DND-41 (cell line): ENCODE results near the gene CR1L.
"Not testable (repeated sequence)": the region's sequence is repeated elsewhere in the genome, so short reads cannot be mapped to it uniquely, and the experiment has no call there.

ENCODE experiments used
- ATAC-seq: fragments of 200-7000 bp; cut with Tn5 transposase; 3 replicates; pipeline ENCODE4 v1.9.1; 2021; ENCODE audit warnings: low read depth; ENCODE audit not compliant: insufficient read depth
- DNase-seq: peaks from one replicate; pipeline ENCODE4 v3.0.0-alpha.2; 2020
- H2AFZ ChIP-seq: 2 replicates; pipeline ENCODE4 v1.6.0; 2012; ENCODE audit warnings: low read depth, low read length
- H3K27ac ChIP-seq: 2 replicates; pipeline ENCODE4 v1.5.1; 2012; ENCODE audit warnings: low read length, inconsistent platforms
- H3K27me3 ChIP-seq: fragments of 200-600 bp; sonication (generic); 2 replicates; pipeline ENCODE4 v1.6.0; 2012; ENCODE audit warnings: low read length, mild to moderate bottlenecking, inconsistent platforms; ENCODE audit not compliant: insufficient read depth, poor library complexity
- H3K36me3 ChIP-seq: 2 replicates; pipeline ENCODE4 v1.5.1; 2012; ENCODE audit warnings: low read length, inconsistent platforms; ENCODE audit not compliant: insufficient read depth
- H3K4me1 ChIP-seq: 2 replicates; pipeline ENCODE4 v1.5.1; 2012; ENCODE audit warnings: mild to moderate bottlenecking, low read length; ENCODE audit not compliant: insufficient read depth
- H3K4me2 ChIP-seq: 2 replicates; pipeline ENCODE4 v1.6.0; 2012; ENCODE audit warnings: mild to moderate bottlenecking, moderate library complexity, low read length, inconsistent platforms; ENCODE audit not compliant: insufficient read depth
- H3K4me3 ChIP-seq, 2 experiments: fragments of 200-600 bp in 1 of 2; shearing (Covaris generic) in 1 of 2; 2 replicates each; pipeline ENCODE4 v1.5.1; 2012 to 2016; ENCODE audit warnings: inconsistent platforms in 2 of 2, low read length in 2 of 2, mild to moderate bottlenecking in 2 of 2, low read depth in 1 of 2, moderate library complexity in 1 of 2
- H3K79me2 ChIP-seq: 2 replicates; pipeline ENCODE4 v1.6.0; 2012; ENCODE audit warnings: low read length, inconsistent platforms; ENCODE audit not compliant: insufficient read depth
- H3K9ac ChIP-seq: 2 replicates; pipeline ENCODE4 v1.6.0; 2012; ENCODE audit warnings: low read depth, mild to moderate bottlenecking, inconsistent platforms, low read length, moderate library complexity
- H3K9me3 ChIP-seq: 2 replicates; pipeline ENCODE4 v1.5.1; 2012; ENCODE audit warnings: low read length, moderate library complexity, mild to moderate bottlenecking, inconsistent platforms; ENCODE audit not compliant: insufficient read depth, severe bottlenecking
- H4K20me1 ChIP-seq: 2 replicates; pipeline ENCODE4 v1.6.0; 2012; ENCODE audit warnings: low read length; ENCODE audit not compliant: insufficient read depth
- EZH2 ChIP-seq: IDR thresholded peaks from 3 replicates; pipeline ENCODE4 v1.6.1; 2012; ENCODE audit warnings: borderline replicate concordance, low read depth, mild to moderate bottlenecking, moderate library complexity, low read length, inconsistent platforms; ENCODE audit not compliant: severe bottlenecking
- TF ChIP-seq, protein P1 (sequence below): IDR thresholded peaks from 2 replicates; pipeline ENCODE4 v1.5.1; 2012; ENCODE audit warnings: borderline replicate concordance, low read length, moderate library complexity, mild to moderate bottlenecking; ENCODE audit not compliant: poor library complexity, severe bottlenecking; ENCODE audit errors: extremely low read depth

CR1L gene

DNA sequence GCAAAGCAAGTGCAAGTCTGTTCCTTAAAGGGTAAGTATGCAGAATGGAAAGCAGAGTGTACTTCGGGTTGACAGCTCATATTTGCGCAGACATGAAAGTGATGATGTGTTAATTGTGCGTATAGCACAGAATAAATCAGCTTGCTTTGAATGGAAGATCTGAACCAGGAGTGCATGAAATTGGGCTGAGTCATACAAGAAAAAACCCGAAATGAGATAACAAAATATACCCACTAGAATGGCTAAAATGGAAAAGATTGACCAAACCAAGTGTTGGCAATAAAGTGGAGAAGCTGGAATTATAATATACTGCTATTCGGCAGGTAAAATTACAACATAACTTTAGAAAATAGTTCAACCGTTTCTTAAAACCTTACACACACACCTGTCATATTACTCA lies 28.5 kb downstream of the CR1L start:
- H3K79me2 ChIP-seq: no peaks in the 10 kb centered on the region
- H3K4me3 ChIP-seq: no peak overlapping the region
- no peaks in the 10 kb centered on the region for H3K36me3 ChIP-seq
- no peak overlapping the region for H3K4me2 ChIP-seq
- ATAC-seq (no peak), DNase-seq (no peak)
- no peaks in the 10 kb centered on the region for H4K20me1 ChIP-seq
- H3K9ac ChIP-seq: no peak overlapping the region
- no peak overlapping the region for H2AFZ ChIP-seq
- H3K27me3 ChIP-seq: peaks cover 8% of the 10 kb centered on the region
- H3K4me1 ChIP-seq: no peaks in the 10 kb centered on the region
- H3K9me3 ChIP-seq: no peaks in the 10 kb centered on the region
- no peak for TF ChIP-seq EZH2
- TF ChIP-seq, protein P1, sequence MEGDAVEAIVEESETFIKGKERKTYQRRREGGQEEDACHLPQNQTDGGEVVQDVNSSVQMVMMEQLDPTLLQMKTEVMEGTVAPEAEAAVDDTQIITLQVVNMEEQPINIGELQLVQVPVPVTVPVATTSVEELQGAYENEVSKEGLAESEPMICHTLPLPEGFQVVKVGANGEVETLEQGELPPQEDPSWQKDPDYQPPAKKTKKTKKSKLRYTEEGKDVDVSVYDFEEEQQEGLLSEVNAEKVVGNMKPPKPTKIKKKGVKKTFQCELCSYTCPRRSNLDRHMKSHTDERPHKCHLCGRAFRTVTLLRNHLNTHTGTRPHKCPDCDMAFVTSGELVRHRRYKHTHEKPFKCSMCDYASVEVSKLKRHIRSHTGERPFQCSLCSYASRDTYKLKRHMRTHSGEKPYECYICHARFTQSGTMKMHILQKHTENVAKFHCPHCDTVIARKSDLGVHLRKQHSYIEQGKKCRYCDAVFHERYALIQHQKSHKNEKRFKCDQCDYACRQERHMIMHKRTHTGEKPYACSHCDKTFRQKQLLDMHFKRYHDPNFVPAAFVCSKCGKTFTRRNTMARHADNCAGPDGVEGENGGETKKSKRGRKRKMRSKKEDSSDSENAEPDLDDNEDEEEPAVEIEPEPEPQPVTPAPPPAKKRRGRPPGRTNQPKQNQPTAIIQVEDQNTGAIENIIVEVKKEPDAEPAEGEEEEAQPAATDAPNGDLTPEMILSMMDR: no peak
- no peak overlapping the region for H3K27ac ChIP-seq

DNA sequence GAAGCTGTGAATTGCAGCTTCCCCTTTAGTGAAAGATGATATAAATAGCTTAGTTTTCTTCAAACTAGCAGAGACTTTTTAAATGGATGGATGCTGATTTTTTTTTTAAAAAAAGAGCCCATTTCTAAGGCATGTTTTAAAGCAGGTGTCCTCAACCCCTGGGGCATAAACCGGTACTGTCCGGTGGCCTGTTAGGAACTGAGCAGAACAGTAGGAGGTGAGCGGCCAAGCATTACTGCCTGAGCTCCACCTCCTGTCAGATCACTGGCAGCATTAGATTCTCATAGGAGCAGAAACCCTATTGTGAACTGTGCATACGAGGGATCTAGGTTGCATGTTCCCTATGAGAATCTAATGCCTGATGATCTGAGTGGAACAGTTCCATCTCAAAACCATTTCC lies 31.2 kb downstream of the CR1L start:
- no peak overlapping the region for H2AFZ ChIP-seq
- H3K4me3 ChIP-seq: no peak overlapping the region
- H3K27me3 ChIP-seq: peaks cover under 1% of the 10 kb centered on the region
- H3K79me2 ChIP-seq: no peaks in the 10 kb centered on the region
- H3K9me3 ChIP-seq: no peaks in the 10 kb centered on the region
- H3K9ac ChIP-seq: no peak overlapping the region
- no peak overlapping the region for H3K4me2 ChIP-seq
- no peak for ATAC-seq
- H3K4me1 ChIP-seq: no peaks in the 10 kb centered on the region
- TF ChIP-seq, protein P1: no peak
- no peak for TF ChIP-seq EZH2
- no peak overlapping the region for H3K27ac ChIP-seq
- H4K20me1 ChIP-seq: no peaks in the 10 kb centered on the region
- no peaks in the 10 kb centered on the region for H3K36me3 ChIP-seq
- no peak for DNase-seq

DNA sequence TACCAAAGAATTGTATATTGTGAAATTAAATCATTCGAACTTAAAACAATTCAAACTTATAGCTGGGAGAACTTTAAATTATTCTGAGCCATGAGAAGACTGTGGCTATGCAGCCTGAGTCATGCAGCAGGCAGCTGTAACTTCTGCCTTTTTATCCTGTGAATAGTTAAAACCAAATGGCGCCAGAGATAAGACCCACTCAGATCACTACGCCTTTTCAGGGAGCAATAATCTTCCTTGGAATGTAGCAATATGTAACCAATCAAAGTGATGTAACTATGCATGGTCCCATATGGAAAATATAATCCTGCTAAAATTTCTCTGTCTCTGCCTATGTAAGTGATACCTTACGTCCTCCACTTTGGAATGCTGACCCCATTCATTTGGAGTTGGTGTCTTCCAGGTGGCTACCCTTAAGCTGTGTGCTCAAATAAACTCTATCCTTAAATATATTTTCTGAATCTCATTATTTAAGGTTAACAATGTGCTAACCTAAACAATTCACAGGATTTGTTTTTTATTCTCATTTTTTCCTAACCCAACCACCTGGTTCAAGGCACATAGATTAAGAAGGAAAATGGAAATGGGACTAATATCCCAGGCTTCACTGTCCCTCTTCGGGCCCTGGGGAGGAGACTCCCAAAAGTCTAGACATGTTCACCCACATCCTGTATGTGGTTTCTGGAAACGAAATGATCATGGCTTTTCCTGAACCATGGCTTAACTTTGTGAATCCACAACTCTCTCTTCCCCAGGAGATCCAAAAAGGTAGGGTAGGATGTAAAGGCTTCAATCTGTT lies 35.9 kb downstream of the CR1L start:
- not testable (repeated sequence) for H3K4me3 ChIP-seq, H2AFZ ChIP-seq, H3K27ac ChIP-seq, H3K4me2 ChIP-seq, H3K27me3 ChIP-seq, H3K9me3 ChIP-seq, ATAC-seq, H4K20me1 ChIP-seq, H3K9ac ChIP-seq, DNase-seq, H3K4me1 ChIP-seq, H3K79me2 ChIP-seq, H3K36me3 ChIP-seq

DNA sequence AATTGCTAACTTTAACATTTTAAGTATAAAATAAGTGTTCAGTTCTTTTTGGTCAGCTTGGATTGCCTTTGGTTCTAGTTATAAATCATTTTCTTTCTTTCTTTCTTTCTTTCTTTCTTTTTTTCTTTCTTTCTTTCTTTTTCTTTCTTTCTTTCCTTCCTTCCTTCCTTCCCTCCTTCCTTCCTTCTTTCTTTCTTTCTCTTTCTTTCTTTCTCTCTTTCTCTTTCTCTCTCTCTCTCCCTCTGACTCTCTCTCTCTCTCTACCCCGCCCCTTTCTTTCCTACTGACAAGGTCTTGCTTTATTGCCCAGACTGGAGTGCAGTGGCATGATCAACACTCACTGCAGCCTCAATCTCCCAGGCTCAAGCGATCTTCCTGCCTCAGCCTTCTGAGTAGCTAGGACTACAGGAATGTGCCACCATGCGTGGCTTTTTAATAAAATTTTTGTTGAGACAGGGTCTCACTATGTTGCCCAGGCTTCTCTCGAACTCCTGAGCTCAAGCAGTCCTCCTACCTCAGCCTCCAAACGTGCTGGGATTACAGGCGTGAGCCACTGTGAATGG lies 38.0 kb downstream of the CR1L start:
- H3K27me3 ChIP-seq, ATAC-seq, H4K20me1 ChIP-seq, H3K9me3 ChIP-seq, H3K4me2 ChIP-seq, H3K79me2 ChIP-seq, H3K36me3 ChIP-seq, H3K4me3 ChIP-seq, H3K4me1 ChIP-seq, H2AFZ ChIP-seq, DNase-seq, H3K27ac ChIP-seq, H3K9ac ChIP-seq: not testable (repeated sequence)

DNA sequence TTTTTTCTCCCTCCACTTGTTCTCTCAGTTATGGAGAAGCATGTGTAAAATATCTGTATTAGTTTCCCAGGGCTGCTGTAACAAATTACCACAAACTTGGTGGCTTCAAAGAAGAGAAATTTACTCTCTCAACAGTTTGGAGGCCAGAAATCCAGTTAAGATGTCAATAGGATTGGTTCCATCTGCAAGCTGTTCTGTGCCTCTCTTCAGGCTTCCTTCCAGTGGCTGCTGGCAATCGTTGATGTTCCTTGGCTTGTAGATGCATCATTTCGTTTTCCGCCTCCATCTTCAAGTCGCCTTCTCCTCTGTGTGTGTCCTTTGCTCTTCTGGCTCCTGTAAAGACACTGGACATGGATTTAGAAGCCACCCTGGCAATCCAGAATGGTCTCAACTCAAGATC lies 45.6 kb downstream of the CR1L start:
- not testable (repeated sequence) for H3K4me3 ChIP-seq, H4K20me1 ChIP-seq, H3K36me3 ChIP-seq, H3K27me3 ChIP-seq, H3K27ac ChIP-seq, DNase-seq, H3K9me3 ChIP-seq, H3K9ac ChIP-seq, H3K4me1 ChIP-seq, H2AFZ ChIP-seq, H3K79me2 ChIP-seq, H3K4me2 ChIP-seq, ATAC-seq
